NK-92 (cell line): Measurements from ENCODE around the gene HDX.
"Not testable (repeated sequence)": the region's sequence is repeated elsewhere in the genome, so short reads cannot be mapped to it uniquely, and the experiment has no call there.

ENCODE experiments used
- DNase-seq: peaks from one replicate; lab custom pipeline; 2025; ENCODE audit not compliant: unreplicated experiment; lab: John Stamatoyannopoulos, UW

HDX gene

DNA sequence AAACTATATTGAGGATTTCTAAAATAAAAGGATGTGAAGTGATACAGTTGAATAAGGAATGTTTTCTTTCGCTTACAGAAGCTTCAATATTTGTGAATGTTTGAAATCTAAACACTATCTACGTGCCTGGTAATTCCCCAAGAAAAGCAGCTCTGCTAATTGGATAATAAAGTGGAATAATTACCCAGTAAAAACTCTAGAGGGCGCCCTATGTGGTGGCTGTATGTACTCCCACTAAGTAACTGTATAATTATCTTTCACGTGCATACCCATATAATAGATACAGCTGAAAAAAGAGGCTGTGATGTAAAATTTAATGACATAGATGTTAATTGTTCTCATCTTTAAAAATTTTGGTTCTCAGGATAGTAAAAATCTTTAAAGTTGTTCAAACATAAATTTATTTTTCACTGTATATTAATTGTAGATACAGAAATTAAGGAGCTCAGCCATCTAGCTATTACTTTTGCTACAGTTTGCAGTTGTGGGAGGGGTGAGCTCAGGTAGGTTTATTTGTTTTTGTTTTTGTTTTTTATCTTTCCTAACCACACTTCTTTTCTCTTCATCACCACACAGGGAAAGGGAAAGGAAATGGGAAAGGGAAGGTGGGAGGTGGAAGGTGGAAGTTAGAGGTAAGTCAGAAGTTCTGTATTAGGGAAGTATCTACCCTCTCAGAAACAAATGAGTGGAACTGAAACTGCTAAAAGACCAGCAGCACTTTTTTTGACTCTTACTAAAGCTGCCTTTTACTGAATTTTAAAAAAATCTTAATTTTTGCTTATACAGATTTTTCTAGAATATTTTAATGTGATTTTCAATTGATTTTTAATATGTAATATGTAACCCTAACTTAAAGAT is 162.5 kb downstream of the HDX start:
- DNase-seq, result no peak

GRCh38 chrX:84336646-84337045 is 165.6 kb downstream of the HDX start:
- DNase-seq, result no peak

DNA sequence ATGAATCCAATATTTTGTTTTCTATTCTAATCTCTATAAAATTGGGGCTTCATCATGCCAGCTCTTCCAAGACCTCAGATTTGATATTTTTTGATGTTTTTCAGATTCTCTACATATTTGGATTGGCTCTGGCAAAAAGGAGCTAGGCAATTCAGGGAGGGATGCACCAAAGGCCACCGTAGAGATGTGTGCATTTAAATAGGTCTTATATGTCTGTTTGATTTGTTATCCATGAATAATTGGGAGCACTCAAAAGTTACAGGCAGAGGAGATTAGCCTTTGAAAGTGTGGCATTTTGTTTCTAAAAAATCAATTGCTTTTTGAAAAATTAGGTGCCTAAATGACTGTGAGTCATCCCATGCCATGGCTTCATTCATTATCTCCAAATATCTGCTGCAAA is 167.1 kb downstream of the HDX start:
- no peak for DNase-seq

DNA sequence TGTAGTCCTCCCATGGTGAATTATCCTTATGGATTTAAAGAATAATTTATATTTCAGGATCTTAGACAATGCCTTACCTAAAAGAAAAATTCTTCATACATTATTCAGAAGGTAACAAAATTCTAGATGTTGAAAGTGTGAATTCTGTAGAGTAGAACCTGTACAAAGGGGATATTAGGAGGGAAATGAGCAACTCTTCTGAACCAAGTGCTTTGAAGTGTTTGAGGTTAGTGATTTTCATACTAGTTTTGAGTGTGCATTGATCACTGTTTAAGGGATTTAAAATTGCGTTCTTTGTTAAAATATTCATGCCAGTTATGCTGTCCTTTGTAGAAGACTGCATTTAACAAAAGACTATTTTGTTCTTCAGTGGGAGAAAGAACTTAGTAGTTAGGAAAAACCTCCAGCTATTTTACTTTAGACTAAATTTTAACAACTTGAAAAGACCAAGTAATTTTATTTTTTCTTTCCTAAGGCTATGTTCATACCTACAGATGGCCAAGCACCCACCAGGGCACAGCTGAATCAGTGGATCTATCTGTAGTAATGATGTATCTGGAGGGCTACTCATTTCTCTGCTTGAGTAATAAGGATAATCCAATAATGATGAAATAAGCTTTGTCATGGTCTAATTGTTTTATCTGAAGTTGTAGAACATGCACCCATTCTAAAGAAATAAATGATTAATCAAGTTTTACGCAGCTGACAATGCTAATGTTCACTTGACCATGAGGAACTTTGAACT is 180.0 kb downstream of the HDX start:
- DNase-seq, result no peak

DNA sequence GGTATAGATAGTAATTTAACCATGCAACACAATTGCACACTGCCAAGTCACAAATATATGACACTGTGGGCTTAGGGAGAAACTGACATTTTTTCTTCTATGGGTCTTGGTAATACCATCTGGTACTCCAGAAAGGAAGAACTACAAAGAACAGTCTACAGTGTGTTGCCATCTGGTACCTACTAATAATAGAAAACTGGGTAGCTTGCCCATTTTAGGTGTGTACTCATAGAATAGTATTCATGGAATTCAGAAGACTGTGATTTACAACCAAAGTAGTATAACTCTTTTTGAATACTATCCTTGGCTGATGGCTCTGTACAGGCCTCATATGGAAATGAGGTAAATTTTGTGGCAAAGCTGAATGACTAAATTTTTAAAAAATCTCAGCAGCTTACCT is 181.6 kb downstream of the HDX start:
- DNase-seq, result no peak

DNA sequence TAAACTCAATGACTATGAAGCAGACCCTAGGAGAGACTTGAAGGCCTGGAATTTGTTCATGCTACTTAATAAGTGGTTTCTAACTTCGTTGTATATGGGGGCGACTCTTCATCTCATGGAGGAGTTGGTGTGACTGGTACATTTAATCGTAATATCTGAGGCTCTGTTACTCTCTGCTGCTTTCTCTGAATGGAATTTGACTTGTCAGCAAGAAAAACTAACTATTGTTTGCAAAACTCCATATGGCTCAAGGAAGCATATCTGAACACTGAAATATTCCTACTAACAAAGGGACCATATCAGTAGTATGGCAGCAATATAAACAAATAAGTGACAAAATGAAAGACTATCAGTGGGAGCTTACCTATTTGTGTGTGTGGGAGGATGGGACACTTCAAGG is 182.2 kb downstream of the HDX start:
- no peak for DNase-seq

DNA sequence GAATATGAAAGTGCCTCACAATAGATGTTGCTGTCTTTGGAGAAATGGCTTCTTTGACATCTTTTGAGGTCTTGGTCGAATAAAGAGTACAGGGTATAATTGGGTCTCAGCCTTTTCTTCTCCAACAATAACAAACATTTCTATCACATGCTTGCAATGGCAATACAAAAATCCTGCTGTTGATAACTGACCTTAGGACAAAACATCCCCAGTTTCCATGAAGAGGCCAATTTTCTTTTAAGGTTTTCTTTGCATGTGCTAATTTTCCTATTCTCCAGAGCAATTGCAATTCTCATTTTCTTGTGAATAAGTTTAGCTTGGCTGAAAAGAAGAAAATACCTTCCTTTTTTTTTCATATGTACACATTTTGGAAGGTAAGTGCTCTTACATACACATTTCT is 183.6 kb downstream of the HDX start:
- DNase-seq, result no peak

DNA sequence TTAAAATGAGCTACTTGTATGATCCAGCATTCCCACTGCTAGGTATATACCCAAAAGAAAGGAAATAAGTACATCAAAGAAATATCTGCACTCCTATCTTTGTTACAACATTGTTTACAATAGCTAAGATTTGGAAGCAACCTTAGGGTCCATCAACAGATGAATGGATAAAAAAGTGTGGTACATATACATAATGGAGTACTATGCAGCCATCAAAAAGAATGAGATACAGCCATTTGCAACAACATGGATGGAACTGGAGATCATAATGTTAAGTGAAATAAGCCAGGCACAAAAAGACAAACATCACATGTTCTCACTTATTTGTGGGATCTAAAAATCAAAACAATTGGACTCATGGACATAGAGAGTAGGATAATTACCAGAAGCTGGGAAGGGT is 186.3 kb downstream of the HDX start:
- DNase-seq, result not testable (repeated sequence)
